ENCODE results near the gene SEPTIN7. TPM values are rescaled to one million over a fixed set of nuclear protein-coding genes. Genes with fewer than 3 reads are reported as not detected.

Gene SEPTIN7
- total RNA-seq, 2 donors from 2014 or later, result 23.1 to 56.3 TPM

DNA sequence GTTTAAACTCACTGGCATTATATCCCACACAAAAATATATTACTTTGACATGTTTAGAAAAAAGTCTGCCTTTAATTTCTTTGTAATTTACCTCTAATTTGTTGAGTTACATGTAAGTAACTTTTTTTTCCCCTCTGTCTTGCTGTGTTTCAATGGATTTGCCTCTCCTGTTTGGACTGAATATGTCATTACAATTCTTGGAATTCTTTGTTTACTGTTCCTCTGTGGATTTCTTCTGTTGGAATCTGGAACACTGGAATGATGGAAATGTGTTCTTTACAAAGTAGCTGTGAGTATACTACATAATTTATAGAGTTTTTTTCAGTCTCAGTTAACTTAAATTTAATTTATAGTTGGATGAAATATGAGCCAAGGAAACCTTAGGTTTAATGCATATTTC, 30.4 kb downstream of the SEPTIN7 start:
- Histone ChIP-seq H3K4me3 (no peak overlapping the region), H3K36me3 (replicated peaks in 1 of 2; ENCODE audit: insufficient read depth in 1 of 2, low read depth in 2 of 2) (no peaks in the 10 kb centered on the region), H3K9me3 (no peaks in the 10 kb centered on the region), H3K27ac (no peak overlapping the region), H3K27me3 (no peaks in the 10 kb centered on the region), H3K4me1 (peaks cover 17% of the 10 kb centered on the region)
- intact Hi-C loops (cut with DNase I), result no loop called here
- TF ChIP-seq CTCF (IDR thresholded peaks at IDR 0.05) (no peak), POLR2A (IDR thresholded peaks at IDR 0.05) (no peak)
- DNase-seq (no peak), ATAC-seq (no peak)

GRCh38 chr7:35839860-35840854, 39.3 kb downstream of the SEPTIN7 start:
- TF ChIP-seq POLR2A (IDR thresholded peaks at IDR 0.05) (no peak), CTCF (IDR thresholded peaks at IDR 0.05) (no peak)
- 88 to 100% methylated on average over 1 of the region's 1 CpG for WGBS, 2 donors
- peaks cover 5% of the 10 kb centered on the region for H3K4me1 ChIP-seq
- no peaks in the 10 kb centered on the region for H3K27me3 ChIP-seq
- H3K9me3 ChIP-seq, result no peaks in the 10 kb centered on the region
- DNase-seq, result no peak
- no peak for ATAC-seq
- H3K27ac ChIP-seq, result no peak overlapping the region
- intact Hi-C loops (cut with DNase I), result no loop called here
- H3K4me3 ChIP-seq, result no peak overlapping the region
- H3K36me3 ChIP-seq (replicated peaks in 1 of 2; ENCODE audit: insufficient read depth in 1 of 2, low read depth in 2 of 2), result peaks cover 0 to 4% of the 10 kb centered on the region in 2 donors

DNA sequence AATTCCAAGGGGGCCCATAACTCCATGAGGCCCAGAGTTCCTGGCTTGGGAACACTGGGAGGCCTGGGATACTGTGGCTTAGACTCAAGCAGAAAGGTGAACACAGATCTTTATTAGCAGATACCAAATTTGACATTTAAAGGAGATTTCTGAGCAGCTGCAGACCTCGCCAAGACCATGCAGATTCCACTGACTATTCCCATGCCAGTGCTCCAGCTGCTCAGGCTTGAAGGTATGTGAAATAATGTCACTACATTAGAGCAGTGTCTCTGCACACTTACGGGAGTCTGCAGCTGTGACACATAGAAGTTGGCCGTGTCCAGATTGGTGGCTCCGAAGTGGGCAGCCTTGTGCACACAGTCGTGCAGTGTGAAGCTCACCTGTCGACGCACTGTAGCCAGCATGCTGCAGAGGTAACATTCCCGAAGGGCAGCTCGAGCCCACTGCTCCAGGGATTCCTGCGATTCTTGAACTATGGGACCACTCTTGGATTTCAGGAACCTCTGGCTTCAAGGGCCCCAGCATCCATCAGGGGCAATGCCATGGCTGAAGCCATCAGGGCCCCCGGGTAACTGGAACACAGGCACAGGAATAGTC, 46.1 kb downstream of the SEPTIN7 start:
- no peak for TF ChIP-seq POLR2A (IDR thresholded peaks at IDR 0.05)
- no peak for TF ChIP-seq CTCF (IDR thresholded peaks at IDR 0.05)
- H3K9me3 ChIP-seq, result no peaks in the 10 kb centered on the region
- H3K4me3 ChIP-seq, result no peak overlapping the region
- 96 to 98% methylated on average over 4 to 10 of the region's 11 CpGs for WGBS, 2 donors
- intact Hi-C loops (cut with DNase I), result no loop called here
- no peaks in the 10 kb centered on the region for H3K27me3 ChIP-seq
- H3K36me3 ChIP-seq (replicated peaks in 1 of 2; ENCODE audit: insufficient read depth in 1 of 2, low read depth in 2 of 2), result no peaks in the 10 kb centered on the region
- no peak overlapping the region for H3K27ac ChIP-seq
- H3K4me1 ChIP-seq, result peaks cover 5% of the 10 kb centered on the region
- no peak for ATAC-seq
- DNase-seq, result no peak

- H3K27ac ChIP-seq, result no peak overlapping the region
- H3K27me3 ChIP-seq, result no peaks in the 10 kb centered on the region
- no peaks in the 10 kb centered on the region for H3K9me3 ChIP-seq
- no peak for TF ChIP-seq CTCF (IDR thresholded peaks at IDR 0.05)
- TF ChIP-seq POLR2A (IDR thresholded peaks at IDR 0.05), result no peak
- WGBS, 2 donors, result 60 to 64% methylated on average over 2 of the region's 2 CpGs
- intact Hi-C loops (cut with DNase I), result no loop called here
- no peak overlapping the region for H3K4me3 ChIP-seq
- H3K36me3 ChIP-seq (replicated peaks in 1 of 2; ENCODE audit: insufficient read depth in 1 of 2, low read depth in 2 of 2), result no peaks in the 10 kb centered on the region
- DNase-seq, result no peak
- peaks cover 13% of the 10 kb centered on the region for H3K4me1 ChIP-seq
- no peak for ATAC-seq
Measured at GRCh38 chr7:35848725-35849124, 47.9 kb downstream of the SEPTIN7 start.

All from body of pancreas (tissue), 4 donors.